Measurements from ENCODE around the gene WASHC4. TPM values are rescaled to one million over a fixed set of nuclear protein-coding genes. Genes with fewer than 3 reads are reported as not detected.

Gene WASHC4
- total and polyA plus RNA-seq, 2 experiments from 2014 or later = 75.7 to 83.0 TPM

- TF ChIP-seq EZH2 (IDR thresholded peaks at IDR 0.05; ENCODE audit: low read depth, unreplicated experiment) (no peak), ZNF114 (CRISPR knock-in tag; IDR thresholded peaks at IDR 0.05) (no peak), JUNB (IDR thresholded peaks at IDR 0.05; ENCODE audit: unreplicated experiment) (no peak), POLR2AphosphoS5 (IDR thresholded peaks at IDR 0.05; ENCODE audit: low read depth) (no peak), ZNF331 (CRISPR knock-in tag; IDR thresholded peaks at IDR 0.05; ENCODE audit: low read depth) (no peak), ZNF462 (CRISPR knock-in tag; IDR thresholded peaks at IDR 0.05) (no peak), NANOG (IDR thresholded peaks at IDR 0.05; ENCODE audit: borderline replicate concordance) (no peak), CREB1 (CRISPR knock-in tag; IDR thresholded peaks at IDR 0.05; ENCODE audit: low read depth) (no peak), EZH2phosphoT487 (IDR thresholded peaks at IDR 0.05; ENCODE audit: unreplicated experiment) (no peak), STAT1 (IDR thresholded peaks at IDR 0.05; ENCODE audit: unreplicated experiment) (no peak), REST (IDR thresholded peaks at IDR 0.05; ENCODE audit: unreplicated experiment) (no peak)
- TF ChIP-seq, protein P1, sequence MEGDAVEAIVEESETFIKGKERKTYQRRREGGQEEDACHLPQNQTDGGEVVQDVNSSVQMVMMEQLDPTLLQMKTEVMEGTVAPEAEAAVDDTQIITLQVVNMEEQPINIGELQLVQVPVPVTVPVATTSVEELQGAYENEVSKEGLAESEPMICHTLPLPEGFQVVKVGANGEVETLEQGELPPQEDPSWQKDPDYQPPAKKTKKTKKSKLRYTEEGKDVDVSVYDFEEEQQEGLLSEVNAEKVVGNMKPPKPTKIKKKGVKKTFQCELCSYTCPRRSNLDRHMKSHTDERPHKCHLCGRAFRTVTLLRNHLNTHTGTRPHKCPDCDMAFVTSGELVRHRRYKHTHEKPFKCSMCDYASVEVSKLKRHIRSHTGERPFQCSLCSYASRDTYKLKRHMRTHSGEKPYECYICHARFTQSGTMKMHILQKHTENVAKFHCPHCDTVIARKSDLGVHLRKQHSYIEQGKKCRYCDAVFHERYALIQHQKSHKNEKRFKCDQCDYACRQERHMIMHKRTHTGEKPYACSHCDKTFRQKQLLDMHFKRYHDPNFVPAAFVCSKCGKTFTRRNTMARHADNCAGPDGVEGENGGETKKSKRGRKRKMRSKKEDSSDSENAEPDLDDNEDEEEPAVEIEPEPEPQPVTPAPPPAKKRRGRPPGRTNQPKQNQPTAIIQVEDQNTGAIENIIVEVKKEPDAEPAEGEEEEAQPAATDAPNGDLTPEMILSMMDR (conservative IDR thresholded peaks at IDR 0.05; ENCODE audit: low read depth in 2 of 2) = no peak
- TF ChIP-seq, protein P2, sequence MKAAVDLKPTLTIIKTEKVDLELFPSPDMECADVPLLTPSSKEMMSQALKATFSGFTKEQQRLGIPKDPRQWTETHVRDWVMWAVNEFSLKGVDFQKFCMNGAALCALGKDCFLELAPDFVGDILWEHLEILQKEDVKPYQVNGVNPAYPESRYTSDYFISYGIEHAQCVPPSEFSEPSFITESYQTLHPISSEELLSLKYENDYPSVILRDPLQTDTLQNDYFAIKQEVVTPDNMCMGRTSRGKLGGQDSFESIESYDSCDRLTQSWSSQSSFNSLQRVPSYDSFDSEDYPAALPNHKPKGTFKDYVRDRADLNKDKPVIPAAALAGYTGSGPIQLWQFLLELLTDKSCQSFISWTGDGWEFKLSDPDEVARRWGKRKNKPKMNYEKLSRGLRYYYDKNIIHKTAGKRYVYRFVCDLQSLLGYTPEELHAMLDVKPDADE (IDR thresholded peaks at IDR 0.05) = no peak
- no peaks in the 10 kb centered on the region for H4K20me1 ChIP-seq (replicated peaks; ENCODE audit: insufficient read depth)
- Mint-ChIP-seq H3K36me3 (ENCODE audit: low read depth) (peaks cover 32% of the 10 kb centered on the region; the same call in 2 of the 3 replicates), H3K9me3 (no peaks in the 10 kb centered on the region), H3K4me1 (no peaks in the 10 kb centered on the region), H3K27ac (no peak overlapping the region), H3K27me3 (ENCODE audit: insufficient read depth, low read depth, poor library complexity) (no peaks in the 10 kb centered on the region), H3K4me3 (no peak overlapping the region)
- H3K4me3 ChIP-seq = no peak overlapping the region
- no peaks in the 10 kb centered on the region for H3K4me1 ChIP-seq (ENCODE audit: insufficient read depth)
- no peak overlapping the region for H2AFZ ChIP-seq
- H3K4me2 ChIP-seq = no peak overlapping the region
- peaks cover 35% of the 10 kb centered on the region for H3K36me3 ChIP-seq (ENCODE audit: insufficient read depth)
- ATAC-seq (no peak), DNase-seq (ENCODE audit: low spot score) (no peak)
- no peaks in the 10 kb centered on the region for H3K9me2 ChIP-seq (ENCODE audit: insufficient read depth)
- H3K79me2 ChIP-seq (replicated peaks; ENCODE audit: insufficient read depth) = no peaks in the 10 kb centered on the region
- H3F3A ChIP-seq (replicated peaks; ENCODE audit: low read depth) = no peaks in the 10 kb centered on the region
- no peak overlapping the region for H3K27ac ChIP-seq (ENCODE audit: low read depth)
- H3K27me3 ChIP-seq (ENCODE audit: insufficient read depth) = no peaks in the 10 kb centered on the region
These were observed 59.8 kb downstream of the WASHC4 start for GRCh38 chr12:105167346-105167745.

Data from GM23338 (cell line).